ENCODE results near the gene ADAM19.

- TF ChIP-seq CTCF (conservative IDR thresholded peaks at IDR 0.05; ENCODE audit: low read length) (no peak), EZH2phosphoT487 (IDR thresholded peaks at IDR 0.05; ENCODE audit: borderline replicate concordance, low read depth, low read length) (no peak)
Observed at GRCh38 chr5:157594257-157594656, 18.7 kb upstream of the ADAM19 start.
